Measurements from ENCODE around the gene C10orf90.

DNA sequence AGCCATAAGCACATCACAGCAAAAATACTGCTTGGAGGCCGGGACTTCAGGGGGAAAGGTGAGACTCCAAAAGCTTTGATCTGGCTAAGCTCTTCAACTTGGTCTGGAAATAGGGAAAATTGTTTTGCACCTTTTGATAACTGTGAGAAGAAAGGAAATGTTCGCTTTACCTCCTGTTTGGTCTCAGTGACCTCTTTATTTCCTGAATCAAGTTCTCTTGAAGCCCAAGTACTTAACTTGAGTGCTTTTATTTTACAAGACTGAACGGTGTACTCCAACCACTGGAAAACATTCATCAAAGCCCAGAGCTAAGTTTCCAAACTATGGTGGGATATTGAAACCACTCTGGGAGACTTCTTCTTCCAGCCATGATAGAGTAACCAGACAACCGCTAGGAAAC is 5.3 kb downstream of the C10orf90 start:
- TF ChIP-seq POLR2AphosphoS5 (IDR thresholded peaks at IDR 0.05), result no peak
- TF ChIP-seq, protein P1, sequence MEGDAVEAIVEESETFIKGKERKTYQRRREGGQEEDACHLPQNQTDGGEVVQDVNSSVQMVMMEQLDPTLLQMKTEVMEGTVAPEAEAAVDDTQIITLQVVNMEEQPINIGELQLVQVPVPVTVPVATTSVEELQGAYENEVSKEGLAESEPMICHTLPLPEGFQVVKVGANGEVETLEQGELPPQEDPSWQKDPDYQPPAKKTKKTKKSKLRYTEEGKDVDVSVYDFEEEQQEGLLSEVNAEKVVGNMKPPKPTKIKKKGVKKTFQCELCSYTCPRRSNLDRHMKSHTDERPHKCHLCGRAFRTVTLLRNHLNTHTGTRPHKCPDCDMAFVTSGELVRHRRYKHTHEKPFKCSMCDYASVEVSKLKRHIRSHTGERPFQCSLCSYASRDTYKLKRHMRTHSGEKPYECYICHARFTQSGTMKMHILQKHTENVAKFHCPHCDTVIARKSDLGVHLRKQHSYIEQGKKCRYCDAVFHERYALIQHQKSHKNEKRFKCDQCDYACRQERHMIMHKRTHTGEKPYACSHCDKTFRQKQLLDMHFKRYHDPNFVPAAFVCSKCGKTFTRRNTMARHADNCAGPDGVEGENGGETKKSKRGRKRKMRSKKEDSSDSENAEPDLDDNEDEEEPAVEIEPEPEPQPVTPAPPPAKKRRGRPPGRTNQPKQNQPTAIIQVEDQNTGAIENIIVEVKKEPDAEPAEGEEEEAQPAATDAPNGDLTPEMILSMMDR (IDR thresholded peaks at IDR 0.05), result no peak

All from breast epithelium (tissue), 3 donors.